GM23338 (cell line): ENCODE results near the gene KLC3. TPM values are rescaled to one million over a fixed set of nuclear protein-coding genes. Genes with fewer than 3 reads are reported as not detected.
A peak's percentile ranks its signal among the peaks of the same experiment; 100 is the strongest.

Source experiments
- ATAC-seq: fragments of 200-7000 bp; cut with Tn5 transposase; 3 replicates; pipeline ENCODE4 v1.9.1; 2020
- DNase-seq: peaks from one replicate; pipeline ENCODE4 v3.0.0-alpha.2; 2015; ENCODE audit warnings: low spot score
- H2AFZ ChIP-seq: fragments of 200-600 bp; sonication (generic); 2 replicates; pipeline ENCODE4 v1.8.0; 2016; ENCODE audit warnings: antibody characterized with exemption, mild to moderate bottlenecking, moderate library complexity
- H3F3A ChIP-seq: fragments of 200-600 bp; sonication (generic); replicated peaks from 2 replicates; pipeline ENCODE4 v1.8.0; 2017; ENCODE audit warnings: antibody characterized with exemption, mixed run types, low read depth
- H3K27ac ChIP-seq: fragments of 200-600 bp; sonication (generic); 2 replicates; pipeline ENCODE4 v1.6.1; 2016; ENCODE audit warnings: low read depth
- H3K27me3 ChIP-seq: fragments of 200-600 bp; sonication (generic); 2 replicates; pipeline ENCODE4 v1.8.0; 2016; ENCODE audit warnings: mild to moderate bottlenecking, mixed run types, moderate library complexity; ENCODE audit not compliant: insufficient read depth
- H3K36me3 ChIP-seq: fragments of 200-600 bp; sonication (generic); 2 replicates; pipeline ENCODE4 v1.8.0; 2016; ENCODE audit warnings: mild to moderate bottlenecking; ENCODE audit not compliant: insufficient read depth
- H3K4me1 ChIP-seq: fragments of 200-600 bp; sonication (generic); 2 replicates; pipeline ENCODE4 v1.8.0; 2016; ENCODE audit warnings: mild to moderate bottlenecking, moderate library complexity; ENCODE audit not compliant: insufficient read depth
- H3K4me2 ChIP-seq: fragments of 200-600 bp; sonication (generic); 2 replicates; pipeline ENCODE4 v1.7.1; 2017; ENCODE audit warnings: mixed run types
- H3K4me3 ChIP-seq: fragments of 200-600 bp; sonication (generic); 2 replicates; pipeline ENCODE4 v1.6.1; 2016; ENCODE audit warnings: mixed run types
- H3K79me2 ChIP-seq: fragments of 200-600 bp; sonication (generic); replicated peaks from 2 replicates; pipeline ENCODE4 v1.8.0; 2017; ENCODE audit warnings: mild to moderate bottlenecking; ENCODE audit not compliant: insufficient read depth
- H3K9me2 ChIP-seq: fragments of 200-600 bp; sonication (generic); 2 replicates; pipeline ENCODE4 v1.8.0; 2017; ENCODE audit not compliant: insufficient read depth
- H4K20me1 ChIP-seq: fragments of 200-600 bp; sonication (generic); replicated peaks from 2 replicates; pipeline ENCODE4 v1.8.0; 2017; ENCODE audit warnings: mild to moderate bottlenecking; ENCODE audit not compliant: insufficient read depth
- H3K27ac Mint-ChIP-seq: 2 replicates; pipeline ENCODE4 v1.8.0; 2020; ENCODE audit warnings: inconsistent platforms, mild to moderate bottlenecking, moderate library complexity, mixed read lengths
- H3K27me3 Mint-ChIP-seq: 3 replicates; pipeline ENCODE4 v1.8.0; 2022; ENCODE audit warnings: low read depth, mild to moderate bottlenecking, moderate library complexity, mixed read lengths, inconsistent platforms; ENCODE audit not compliant: insufficient read depth, poor library complexity
- H3K36me3 Mint-ChIP-seq: 3 replicates; pipeline ENCODE4 v1.8.0; 2021; ENCODE audit warnings: low read depth, mild to moderate bottlenecking, inconsistent platforms, moderate library complexity, mixed read lengths
- H3K4me1 Mint-ChIP-seq: 3 replicates; pipeline ENCODE4 v1.8.0; 2020; ENCODE audit warnings: mild to moderate bottlenecking, inconsistent platforms, mixed read lengths
- H3K4me3 Mint-ChIP-seq: 3 replicates; pipeline ENCODE4 v1.8.0; 2021; ENCODE audit warnings: moderate library complexity, mild to moderate bottlenecking, inconsistent platforms, mixed read lengths
- H3K9me3 Mint-ChIP-seq: 3 replicates; pipeline ENCODE4 v1.8.0; 2020; ENCODE audit warnings: moderate library complexity, mild to moderate bottlenecking, inconsistent platforms, mixed read lengths
- CREB1 ChIP-seq: fragments of 250-450 bp; sonication (Bioruptor Pico); IDR thresholded peaks from 2 replicates; pipeline ENCODE4 v1.5.0; 2020; ENCODE audit warnings: low read depth, mild to moderate bottlenecking, moderate library complexity
- CTCF ChIP-seq, 2 experiments: fragments of 200-600 bp in 1 of 2; sonication (generic) in 1 of 2; conservative IDR thresholded peaks; 2 replicates each; pipeline versions ENCODE4 v1.5.1 to v1.6.1; 2016 to 2017; ENCODE audit warnings: antibody characterized with exemption in 2 of 2, low read depth in 2 of 2, mild to moderate bottlenecking in 2 of 2, moderate library complexity in 1 of 2
- ETS1 ChIP-seq: IDR thresholded peaks from 2 replicates; pipeline ENCODE4 v1.6.1; 2016; ENCODE audit warnings: antibody characterized with exemption
- EZH2 ChIP-seq: fragments of 200-600 bp; sonication (generic); IDR thresholded peaks from one replicate; pipeline ENCODE4 v1.8.0; 2017; ENCODE audit warnings: antibody characterized with exemption, mild to moderate bottlenecking, low read depth; ENCODE audit not compliant: unreplicated experiment
- EZH2phosphoT487 ChIP-seq: fragments of 200-600 bp; sonication (generic); IDR thresholded peaks from one replicate; pipeline ENCODE4 v1.8.1; 2018; ENCODE audit warnings: antibody characterized with exemption; ENCODE audit not compliant: unreplicated experiment
- JUNB ChIP-seq: IDR thresholded peaks from one replicate; pipeline ENCODE4 v1.6.1; 2016; ENCODE audit warnings: antibody characterized with exemption; ENCODE audit not compliant: unreplicated experiment
- POLR2AphosphoS5 ChIP-seq: IDR thresholded peaks from 2 replicates; pipeline ENCODE4 v1.6.1; 2016; ENCODE audit warnings: antibody characterized with exemption, low read depth
- STAT1 ChIP-seq: IDR thresholded peaks from one replicate; pipeline ENCODE4 v1.6.1; 2016; ENCODE audit warnings: antibody characterized with exemption; ENCODE audit not compliant: unreplicated experiment
- ZNF114 ChIP-seq: fragments of 250-450 bp; sonication (Bioruptor Pico); IDR thresholded peaks from 2 replicates; pipeline ENCODE4 v1.5.0; 2020; ENCODE audit warnings: mild to moderate bottlenecking, moderate library complexity
- ZNF331 ChIP-seq: fragments of 250-450 bp; sonication (Bioruptor Pico); IDR thresholded peaks from 2 replicates; pipeline ENCODE4 v1.5.0; 2020; ENCODE audit warnings: low read depth, mild to moderate bottlenecking, moderate library complexity
- ZNF462 ChIP-seq: fragments of 250-450 bp; sonication (Bioruptor Pico); IDR thresholded peaks from 2 replicates; pipeline ENCODE4 v1.5.0; 2020; ENCODE audit warnings: mild to moderate bottlenecking, moderate library complexity
- polyA plus RNA-seq: library from polyadenylated mRNA; unstranded; fragments of >200 nt; fragmentation: Nextera tagmentation; extraction: Ambion mirVana; gene quantifications from 2 replicates; pipeline ENCODE4 v1.2.1, GENCODE V29; 2016
- total RNA-seq: library from RNA; depleted of rRNA; stranded (reverse); fragments of >200 nt; shearing (Covaris generic); gene quantifications from 2 replicates; pipeline ENCODE4 v1.2.3, GENCODE V29; 2014

The KLC3 gene
- total and polyA plus RNA-seq, 2 experiments from 2014 or later = 3.1 to 6.4 TPM

- TF ChIP-seq CTCF (conservative IDR thresholded peaks at IDR 0.05; ENCODE audit: low read depth in 2 of 2) (no peak), EZH2phosphoT487 (no peak), POLR2AphosphoS5 (no peak)
Observed at GRCh38 chr19:45364696-45365095, 24.1 kb downstream of the KLC3 start (continued).

- H3K9me3 Mint-ChIP-seq = no peaks in the 10 kb centered on the region
- H3K79me2 ChIP-seq = peaks cover 25% of the 10 kb centered on the region
- peaks cover 17% of the 10 kb centered on the region for H3K36me3 ChIP-seq
- H4K20me1 ChIP-seq = peaks cover 14% of the 10 kb centered on the region; the same call in 1 of the 2 replicates
- no peak overlapping the region for H3K27ac Mint-ChIP-seq
- no peak overlapping the region for H3K27ac ChIP-seq
- H3K4me3 ChIP-seq = no peak overlapping the region
- peaks cover 15% of the 10 kb centered on the region for H3K4me1 Mint-ChIP-seq
- peaks cover 24% of the 10 kb centered on the region for H3K36me3 Mint-ChIP-seq
- peaks cover 6% of the 10 kb centered on the region for H3F3A ChIP-seq
- H3K4me2 ChIP-seq = no peak overlapping the region; the same call in 1 of the 2 replicates
- no peak overlapping the region for H2AFZ ChIP-seq
- H3K4me3 Mint-ChIP-seq = peak overlapping the region; percentile 17; the same call in 1 of the 3 replicates
- peaks cover 18% of the 10 kb centered on the region for H3K27me3 Mint-ChIP-seq
- ATAC-seq (no peak), DNase-seq (no peak)
- H3K4me1 ChIP-seq = peaks cover 10% of the 10 kb centered on the region; the same call in 1 of the 2 replicates
- no peaks in the 10 kb centered on the region for H3K9me2 ChIP-seq
- no peaks in the 10 kb centered on the region for H3K27me3 ChIP-seq
- TF ChIP-seq CREB1 (no peak), ETS1 (no peak), ZNF462 (CRISPR knock-in tag) (no peak), ZNF331 (no peak), CTCF (conservative IDR thresholded peaks at IDR 0.05; ENCODE audit: low read depth in 2 of 2) (no peak), JUNB (no peak), EZH2phosphoT487 (no peak), STAT1 (no peak), EZH2 (no peak), ZNF114 (CRISPR knock-in tag) (no peak)
Observed at GRCh38 chr19:45368127-45368526, 27.6 kb downstream of the KLC3 start.
